Spleen (tissue), 11 donors: ENCODE measurements around the gene DOCK10. TPM values are rescaled to one million over a fixed set of nuclear protein-coding genes. Genes with fewer than 3 reads are reported as not detected.

Experiments used
- DNase-seq: peaks from one replicate; pipeline ENCODE4 v3.0.0-alpha.2; 2020
- H3K27ac ChIP-seq, 8 donors: fragments of 200-600 bp; sonication (generic) in 7 of 8; 1 replicate in 4 of 8; 2 replicates in 4 of 8; pipeline versions ENCODE4 v1.5.0 to v1.8.0; 2016 to 2021; ENCODE audit warnings: inconsistent platforms in 4 of 8, mild to moderate bottlenecking in 4 of 8, moderate library complexity in 1 of 8
- H3K27me3 ChIP-seq, 7 donors: fragments of 200-600 bp; sonication (generic) in 6 of 7; replicated peaks in 1 of 7; 1 replicate in 4 of 7; 2 replicates in 3 of 7; pipeline versions ENCODE4 v1.5.0 to v1.8.0; 2016 to 2021; ENCODE audit warnings: inconsistent platforms in 3 of 7, mild to moderate bottlenecking in 1 of 7
- H3K36me3 ChIP-seq, 6 donors: fragments of 200-600 bp; sonication (generic) in 5 of 6; 1 replicate in 4 of 6; 2 replicates in 2 of 6; pipeline versions ENCODE4 v1.5.0 to v1.8.0; 2016 to 2021; ENCODE audit warnings: inconsistent platforms in 2 of 6
- H3K4me1 ChIP-seq, 6 donors: fragments of 200-600 bp; sonication (generic) in 5 of 6; 1 replicate in 3 of 6; 2 replicates in 3 of 6; pipeline versions ENCODE4 v1.5.0 to v1.8.0; 2016 to 2021; ENCODE audit warnings: inconsistent platforms in 3 of 6
- H3K4me3 ChIP-seq, 8 donors: fragments of 200-600 bp; sonication (generic) in 7 of 8; 1 replicate in 4 of 8; 2 replicates in 4 of 8; pipeline versions ENCODE4 v1.5.0 to v1.8.0; 2016 to 2021; ENCODE audit warnings: inconsistent platforms in 4 of 8, mild to moderate bottlenecking in 4 of 8, moderate library complexity in 2 of 8
- H3K9me3 ChIP-seq, 8 donors: fragments of 200-600 bp; sonication (generic) in 7 of 8; 1 replicate in 4 of 8; 2 replicates in 4 of 8; pipeline versions ENCODE4 v1.5.0 to v1.8.0; 2016 to 2021; ENCODE audit warnings: inconsistent platforms in 4 of 8
- CTCF ChIP-seq, 11 experiments: fragments of 200-600 bp in 7 of 11; fragments of 450-650 bp in 4 of 11; sonication (generic) in 4 of 11; IDR thresholded peaks in 8 of 11; conservative IDR thresholded peaks in 3 of 11; 1 replicate in 7 of 11; 2 replicates in 4 of 11; pipeline versions ENCODE4 v1.4.0 to v1.8.0; 2016 to 2021; ENCODE audit warnings: antibody characterized with exemption in 11 of 11, inconsistent platforms in 4 of 11, mild to moderate bottlenecking in 1 of 11
- POLR2A ChIP-seq, 3 donors: fragments of 450-650 bp; IDR thresholded peaks; one replicate each; pipeline ENCODE4 v1.5.1; 2017; ENCODE audit warnings: antibody characterized with exemption in 3 of 3, mild to moderate bottlenecking in 1 of 3
- POLR2AphosphoS5 ChIP-seq, 3 donors: sonication (generic); formaldehyde crosslinking; IDR thresholded peaks; one replicate each; pipeline ENCODE4 v1.5.1; 2017; ENCODE audit warnings: antibody characterized with exemption in 3 of 3
- WGBS, 5 donors: extraction: QIAGEN DNeasy Blood & Tissue Kit in 3 of 5; methylation state at CpG; one replicate each; pipeline versions ENCODE4 v1.1.5 to v1.1.7; 2013 to 2018; 5-methylcytosine and 5-hydroxymethylcytosine counted together
- intact Hi-C: fragments of 100-400 bp; cut with DNase I; formaldehyde crosslinking; loops from one replicate; pipeline ENCODE4 v1.15.0; 2023; ENCODE audit warnings: low total_unique reads
- polyA plus RNA-seq, 3 donors: library from polyadenylated mRNA; stranded (reverse); fragments of 200-250 nt; gene quantifications; one replicate each; pipeline ENCODE4 v1.2.1, GENCODE V29; 2013
- total RNA-seq, 7 donors: library from RNA; depleted of rRNA in 3 of 7; stranded (reverse); fragments of >200 nt in 3 of 7; fragmentation: NEBNext Ultra II Directional in 4 of 7; extraction: Animal tissue kit (Norgen Biotek cat#: 25700) in 4 of 7; gene quantifications; one replicate each; pipeline versions ENCODE4 v1.1.0 to v1.2.1, GENCODE V29; 2016 to 2021
- donor health status: healthy with polysubstance abuse.
- donor health status: DM: no; HTN: no; CAD: no; lungs with moderate emphysema.
- donor health status: DM: no; HTN: no; CAD: no.
- donor health status: Bipolar disorder and iron deficiency.
- donor health status: healthy.
- donor health status: DM: no; HTN: no; CAD: no.
- donor health status: DM: yes; HTN: yes; CAD: no.

DOCK10 gene
- total and polyA plus RNA-seq, 10 donors: 12.5 to 203 (median 158) TPM

- Histone ChIP-seq H3K27ac (no peak overlapping the region), H3K9me3 (no peaks in the 10 kb centered on the region), H3K27me3 (no peaks in the 10 kb centered on the region), H3K36me3 (peaks cover 3 to 99% (median 66%) of the 10 kb centered on the region in 6 donors), H3K4me3 (no peak overlapping the region), H3K4me1 (no peaks in the 10 kb centered on the region)
- DNase-seq: no peak
- 93 to 98% (median 94%) methylated on average over 1 of the region's 1 CpG for WGBS, 5 donors
- intact Hi-C loops: no loop called here
- no peak for TF ChIP-seq CTCF (IDR thresholded peaks at IDR 0.05 in 8 of 11, conservative IDR thresholded peaks at IDR 0.05 in 3 of 11)
- TF ChIP-seq POLR2A (IDR thresholded peaks at IDR 0.05): no peak
- no peak for TF ChIP-seq POLR2AphosphoS5 (IDR thresholded peaks at IDR 0.05)
Measured at GRCh38 chr2:224817676-224818075, 224.6 kb downstream of the DOCK10 start.

- WGBS, 5 donors: 81 to 97% (median 94%) methylated on average over 4 of the region's 4 CpGs
- intact Hi-C loops: no loop called here
- Histone ChIP-seq H3K4me3 (no peak overlapping the region), H3K27me3 (no peaks in the 10 kb centered on the region), H3K4me1 (no peaks in the 10 kb centered on the region), H3K27ac (no peak overlapping the region), H3K9me3 (no peaks in the 10 kb centered on the region), H3K36me3 (peaks cover 3 to 96% (median 58%) of the 10 kb centered on the region in 6 donors)
- DNase-seq: no peak
- TF ChIP-seq POLR2AphosphoS5 (IDR thresholded peaks at IDR 0.05) (no peak), POLR2A (IDR thresholded peaks at IDR 0.05) (no peak), CTCF (IDR thresholded peaks at IDR 0.05 in 8 of 11, conservative IDR thresholded peaks at IDR 0.05 in 3 of 11) (no peak)
Measured at GRCh38 chr2:224816816-224817215, 225.5 kb downstream of the DOCK10 start.

- H3K27me3 ChIP-seq: no peaks in the 10 kb centered on the region
- H3K27ac ChIP-seq: no peak overlapping the region
- 90 to 100% (median 98%) methylated on average over 1 of the region's 1 CpG for WGBS, 5 donors
- H3K36me3 ChIP-seq: peaks cover 3 to 83% (median 51%) of the 10 kb centered on the region in 6 donors
- H3K4me1 ChIP-seq: no peaks in the 10 kb centered on the region
- no peak overlapping the region for H3K4me3 ChIP-seq
- H3K9me3 ChIP-seq: no peaks in the 10 kb centered on the region
- no peak for DNase-seq
- intact Hi-C loops: no loop called here
- TF ChIP-seq CTCF (IDR thresholded peaks at IDR 0.05 in 8 of 11, conservative IDR thresholded peaks at IDR 0.05 in 3 of 11) (no peak), POLR2AphosphoS5 (IDR thresholded peaks at IDR 0.05) (no peak)
Measured at GRCh38 chr2:224813578-224813977, 228.7 kb downstream of the DOCK10 start.

GRCh38 chr2:224807153-224807964, 234.9 kb downstream of the DOCK10 start:
- Histone ChIP-seq H3K9me3 (no peaks in the 10 kb centered on the region), H3K27me3 (no peaks in the 10 kb centered on the region), H3K4me1 (no peaks in the 10 kb centered on the region), H3K36me3 (peaks cover 0 to 83% (median 56%) of the 10 kb centered on the region in 6 donors), H3K27ac (no peak overlapping the region), H3K4me3 (no peak overlapping the region)
- 89 to 99% (median 96%) methylated on average over 6 of the region's 6 CpGs for WGBS, 5 donors
- intact Hi-C loops: no loop called here
- DNase-seq: no peak
- TF ChIP-seq POLR2AphosphoS5 (IDR thresholded peaks at IDR 0.05) (no peak), CTCF (IDR thresholded peaks at IDR 0.05 in 8 of 11, conservative IDR thresholded peaks at IDR 0.05 in 3 of 11) (no peak), POLR2A (IDR thresholded peaks at IDR 0.05) (no peak)
